Liver (tissue), 9 donors: ENCODE data around the gene STAT5A. TPM values are rescaled to one million over a fixed set of nuclear protein-coding genes. Genes with fewer than 3 reads are reported as not detected.

ENCODE experiments used
- DNase-seq: peaks from one replicate; pipeline ENCODE4 v3.0.0-alpha.2; 2017; ENCODE audit warnings: low spot score
- H3K27ac ChIP-seq, 2 donors: one replicate each; pipeline ENCODE4 v1.7.0; 2013; ENCODE audit warnings: inconsistent platforms in 2 of 2, low read length in 2 of 2, control low read depth in 1 of 2, low read depth in 1 of 2, mild to moderate bottlenecking in 1 of 2
- H3K27me3 ChIP-seq, 4 donors: one replicate each; pipeline versions ENCODE4 v1.6.1 to v1.7.0; 2013; ENCODE audit warnings: low read length in 3 of 4, inconsistent platforms in 1 of 4, mild to moderate bottlenecking in 1 of 4, moderate library complexity in 1 of 4; ENCODE audit not compliant: control insufficient read depth in 4 of 4, insufficient read depth in 4 of 4
- H3K36me3 ChIP-seq, 4 donors: one replicate each; pipeline versions ENCODE4 v1.6.1 to v1.7.0; 2013; ENCODE audit warnings: low read length in 3 of 4, mild to moderate bottlenecking in 3 of 4, low read depth in 1 of 4, moderate library complexity in 1 of 4; ENCODE audit not compliant: control insufficient read depth in 4 of 4, insufficient read depth in 3 of 4
- H3K4me1 ChIP-seq, 4 donors: one replicate each; pipeline versions ENCODE4 v1.6.1 to v1.7.0; 2013; ENCODE audit warnings: low read length in 3 of 4, mild to moderate bottlenecking in 3 of 4, moderate library complexity in 1 of 4; ENCODE audit not compliant: control insufficient read depth in 4 of 4, insufficient read depth in 4 of 4
- H3K4me3 ChIP-seq, 3 donors: one replicate each; pipeline versions ENCODE4 v1.6.1 to v1.7.0; 2013; ENCODE audit warnings: low read length in 3 of 3, control low read depth in 1 of 3, low read depth in 1 of 3, mild to moderate bottlenecking in 1 of 3
- H3K9ac ChIP-seq, 2 donors: one replicate each; pipeline ENCODE4 v1.7.0; 2013; ENCODE audit warnings: low read length in 2 of 2, mild to moderate bottlenecking in 2 of 2, moderate library complexity in 2 of 2, control low read depth in 1 of 2, low read depth in 1 of 2
- H3K9me3 ChIP-seq, 4 donors: one replicate each; pipeline versions ENCODE4 v1.6.1 to v1.7.0; 2013; ENCODE audit warnings: low read length in 3 of 4; ENCODE audit not compliant: control insufficient read depth in 4 of 4
- FOXA2 ChIP-seq: IDR thresholded peaks from 2 replicates; pipeline ENCODE4 v1.6.1; 2016; ENCODE audit warnings: antibody characterized with exemption
- GABPA ChIP-seq, 2 donors: IDR thresholded peaks in 1 of 2; conservative IDR thresholded peaks in 1 of 2; 2 replicates each; pipeline ENCODE4 v1.6.1; 2016; ENCODE audit warnings: antibody characterized with exemption in 2 of 2, mild to moderate bottlenecking in 1 of 2, moderate library complexity in 1 of 2
- NR2F2 ChIP-seq: IDR thresholded peaks from 2 replicates; pipeline ENCODE4 v1.6.1; 2016; ENCODE audit warnings: antibody characterized with exemption
- RAD21 ChIP-seq, 2 donors: IDR thresholded peaks; 2 replicates each; pipeline ENCODE4 v1.6.1; 2016; ENCODE audit warnings: antibody characterized with exemption in 2 of 2, mild to moderate bottlenecking in 2 of 2
- RXRA ChIP-seq, 2 donors: IDR thresholded peaks; 2 replicates each; pipeline ENCODE4 v1.6.1; 2017 to 2018; ENCODE audit warnings: antibody characterized with exemption in 2 of 2, mild to moderate bottlenecking in 1 of 2
- YY1 ChIP-seq: IDR thresholded peaks from 2 replicates; pipeline ENCODE4 v1.6.1; 2016; ENCODE audit warnings: antibody characterized with exemption, mild to moderate bottlenecking
- WGBS: extraction: QIAGEN DNeasy Blood & Tissue Kit; methylation state at CpG from one replicate; pipeline ENCODE4 v1.1.7; 2013; 5-methylcytosine and 5-hydroxymethylcytosine counted together
- polyA plus RNA-seq, 2 donors: library from polyadenylated mRNA; stranded (reverse) in 1 of 2; unstranded in 1 of 2; fragments of 200-250 nt in 1 of 2; fragments of >200 nt in 1 of 2; fragmentation: Nextera tagmentation in 1 of 2; extraction: Ambion mirVana in 1 of 2; gene quantifications; one replicate each; pipeline versions ENCODE4 v1.2.1 to v1.2.3, GENCODE V29; 2013 to 2015
- total RNA-seq, 2 donors: library from RNA; depleted of rRNA; stranded (reverse); fragments of >200 nt; gene quantifications; one replicate each; pipeline ENCODE4 v1.2.3, GENCODE V29; 2014
- TF ChIP-seq, protein P1 (sequence below): IDR thresholded peaks from 2 replicates; pipeline ENCODE4 v1.6.1; 2016; ENCODE audit warnings: antibody characterized with exemption
- TF ChIP-seq, protein P2 (sequence below): IDR thresholded peaks from 2 replicates; pipeline ENCODE4 v1.6.1; 2016; ENCODE audit warnings: antibody characterized with exemption, mild to moderate bottlenecking
- TF ChIP-seq, protein P3 (sequence below): fragments of 150-350 bp; IDR thresholded peaks from 2 replicates; pipeline ENCODE4 v1.5.1; 2017; ENCODE audit warnings: improper control_type of control experiment, low read depth, low read length; ENCODE audit not compliant: missing input control
- donor health status: healthy.
- donor health status: healthy.
- donor health status: healthy.
- donor health status: healthy.
- donor health status: healthy.

The STAT5A gene
- total and polyA plus RNA-seq, 4 donors = 1.7 to 37.7 (median 8.9) TPM

DNA sequence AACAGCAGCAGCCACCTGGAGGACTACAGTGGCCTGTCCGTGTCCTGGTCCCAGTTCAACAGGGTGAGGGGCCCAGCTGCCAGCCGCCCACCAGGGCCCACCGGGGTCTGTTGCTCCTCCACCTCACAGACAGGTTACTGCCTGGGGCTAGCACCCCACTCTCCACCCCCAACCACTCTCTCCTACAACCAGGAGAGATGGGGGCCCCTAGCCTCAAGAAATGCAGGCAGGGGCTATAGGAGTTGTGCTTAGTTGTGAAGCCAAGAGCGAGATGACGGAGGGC, 18.0 kb downstream of the STAT5A start:
- TF ChIP-seq, protein P1, sequence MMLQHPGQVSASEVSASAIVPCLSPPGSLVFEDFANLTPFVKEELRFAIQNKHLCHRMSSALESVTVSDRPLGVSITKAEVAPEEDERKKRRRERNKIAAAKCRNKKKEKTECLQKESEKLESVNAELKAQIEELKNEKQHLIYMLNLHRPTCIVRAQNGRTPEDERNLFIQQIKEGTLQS = no peak

DNA sequence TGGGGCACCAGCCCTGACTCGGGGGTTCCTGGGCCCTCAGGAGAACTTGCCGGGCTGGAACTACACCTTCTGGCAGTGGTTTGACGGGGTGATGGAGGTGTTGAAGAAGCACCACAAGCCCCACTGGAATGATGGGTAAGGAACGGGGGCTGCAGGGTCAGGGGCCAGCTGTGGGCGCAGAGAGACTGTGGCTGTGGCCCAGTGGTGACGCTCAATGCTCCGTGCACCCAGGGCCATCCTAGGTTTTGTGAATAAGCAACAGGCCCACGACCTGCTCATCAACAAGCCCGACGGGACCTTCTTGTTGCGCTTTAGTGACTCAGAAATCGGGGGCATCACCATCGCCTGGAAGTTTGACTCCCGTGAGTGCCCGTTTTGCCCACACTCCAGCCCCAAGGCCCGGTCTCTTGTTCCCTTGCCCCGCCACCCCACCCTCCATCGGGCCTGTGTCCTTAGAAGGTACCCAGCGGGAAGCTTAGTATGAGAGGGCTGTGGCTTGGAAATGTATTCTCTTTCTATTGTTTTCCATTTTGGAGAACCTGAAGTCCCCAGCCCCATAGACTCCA, 19.1 kb downstream of the STAT5A start:
- WGBS = 98% methylated on average over 19 of the region's 19 CpGs
- DNase-seq = no peak
- H3K36me3 ChIP-seq = peaks cover 4 to 17% (median 10%) of the 10 kb centered on the region in 4 donors
- no peak overlapping the region for H3K4me3 ChIP-seq
- H3K27me3 ChIP-seq = no peaks in the 10 kb centered on the region
- TF ChIP-seq, protein P1 = no peak
- no peak for TF ChIP-seq RAD21 (IDR thresholded peaks at IDR 0.05)
- TF ChIP-seq, protein P2, sequence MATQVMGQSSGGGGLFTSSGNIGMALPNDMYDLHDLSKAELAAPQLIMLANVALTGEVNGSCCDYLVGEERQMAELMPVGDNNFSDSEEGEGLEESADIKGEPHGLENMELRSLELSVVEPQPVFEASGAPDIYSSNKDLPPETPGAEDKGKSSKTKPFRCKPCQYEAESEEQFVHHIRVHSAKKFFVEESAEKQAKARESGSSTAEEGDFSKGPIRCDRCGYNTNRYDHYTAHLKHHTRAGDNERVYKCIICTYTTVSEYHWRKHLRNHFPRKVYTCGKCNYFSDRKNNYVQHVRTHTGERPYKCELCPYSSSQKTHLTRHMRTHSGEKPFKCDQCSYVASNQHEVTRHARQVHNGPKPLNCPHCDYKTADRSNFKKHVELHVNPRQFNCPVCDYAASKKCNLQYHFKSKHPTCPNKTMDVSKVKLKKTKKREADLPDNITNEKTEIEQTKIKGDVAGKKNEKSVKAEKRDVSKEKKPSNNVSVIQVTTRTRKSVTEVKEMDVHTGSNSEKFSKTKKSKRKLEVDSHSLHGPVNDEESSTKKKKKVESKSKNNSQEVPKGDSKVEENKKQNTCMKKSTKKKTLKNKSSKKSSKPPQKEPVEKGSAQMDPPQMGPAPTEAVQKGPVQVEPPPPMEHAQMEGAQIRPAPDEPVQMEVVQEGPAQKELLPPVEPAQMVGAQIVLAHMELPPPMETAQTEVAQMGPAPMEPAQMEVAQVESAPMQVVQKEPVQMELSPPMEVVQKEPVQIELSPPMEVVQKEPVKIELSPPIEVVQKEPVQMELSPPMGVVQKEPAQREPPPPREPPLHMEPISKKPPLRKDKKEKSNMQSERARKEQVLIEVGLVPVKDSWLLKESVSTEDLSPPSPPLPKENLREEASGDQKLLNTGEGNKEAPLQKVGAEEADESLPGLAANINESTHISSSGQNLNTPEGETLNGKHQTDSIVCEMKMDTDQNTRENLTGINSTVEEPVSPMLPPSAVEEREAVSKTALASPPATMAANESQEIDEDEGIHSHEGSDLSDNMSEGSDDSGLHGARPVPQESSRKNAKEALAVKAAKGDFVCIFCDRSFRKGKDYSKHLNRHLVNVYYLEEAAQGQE = no peak
- TF ChIP-seq YY1 = no peak
- no peak overlapping the region for H3K9ac ChIP-seq
- H3K9me3 ChIP-seq = no peaks in the 10 kb centered on the region
- H3K4me1 ChIP-seq = peaks cover 0 to 18% (median 13%) of the 10 kb centered on the region in 4 donors
- H3K27ac ChIP-seq = no peak overlapping the region

More for the DNA sequence above, 18.0 kb downstream of the STAT5A start:
- Histone ChIP-seq H3K4me3 (no peak overlapping the region), H3K9ac (no peak overlapping the region), H3K36me3 (peaks cover 4 to 27% (median 10%) of the 10 kb centered on the region in 4 donors), H3K27ac (no peak overlapping the region), H3K9me3 (no peaks in the 10 kb centered on the region), H3K4me1 (peaks cover 0 to 7% (median 4%) of the 10 kb centered on the region in 4 donors), H3K27me3 (no peaks in the 10 kb centered on the region)
- WGBS = 96% methylated on average over 5 of the region's 5 CpGs
- DNase-seq = no peak

DNA sequence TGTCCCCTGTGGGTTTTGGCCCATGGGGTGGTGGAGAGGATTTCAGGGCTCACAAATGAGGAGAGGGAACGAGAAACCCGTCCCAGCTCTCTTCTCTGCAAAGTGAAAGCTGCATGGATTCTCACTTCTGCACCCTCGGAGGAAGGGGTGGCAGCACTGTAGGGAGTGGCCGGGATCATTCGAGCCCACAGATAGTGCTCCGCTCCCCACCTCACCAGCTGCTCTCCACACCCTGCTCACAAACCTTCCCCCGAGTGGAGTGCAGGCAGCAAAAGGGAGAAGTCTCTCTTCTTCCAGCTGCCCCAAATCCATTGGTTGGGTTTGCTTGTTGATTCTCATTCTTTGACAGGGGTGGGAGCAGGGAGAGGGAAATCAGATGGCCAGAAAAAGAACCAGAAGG, 20.1 kb downstream of the STAT5A start:
- Histone ChIP-seq H3K27me3 (no peaks in the 10 kb centered on the region), H3K4me1 (peaks cover 3 to 27% (median 18%) of the 10 kb centered on the region in 4 donors), H3K9ac (no peak overlapping the region), H3K36me3 (peaks cover 4 to 17% (median 10%) of the 10 kb centered on the region in 4 donors), H3K9me3 (no peaks in the 10 kb centered on the region), H3K4me3 (no peak overlapping the region), H3K27ac (no peak overlapping the region)
- no peak for TF ChIP-seq RXRA (IDR thresholded peaks at IDR 0.05)
- TF ChIP-seq GABPA (IDR thresholded peaks at IDR 0.05 in 1 of 2, conservative IDR thresholded peaks at IDR 0.05 in 1 of 2) = no peak
- no peak for TF ChIP-seq NR2F2
- no peak for TF ChIP-seq FOXA2
- no peak for TF ChIP-seq YY1
- TF ChIP-seq RAD21 (IDR thresholded peaks at IDR 0.05) = no peak
- TF ChIP-seq, protein P3, sequence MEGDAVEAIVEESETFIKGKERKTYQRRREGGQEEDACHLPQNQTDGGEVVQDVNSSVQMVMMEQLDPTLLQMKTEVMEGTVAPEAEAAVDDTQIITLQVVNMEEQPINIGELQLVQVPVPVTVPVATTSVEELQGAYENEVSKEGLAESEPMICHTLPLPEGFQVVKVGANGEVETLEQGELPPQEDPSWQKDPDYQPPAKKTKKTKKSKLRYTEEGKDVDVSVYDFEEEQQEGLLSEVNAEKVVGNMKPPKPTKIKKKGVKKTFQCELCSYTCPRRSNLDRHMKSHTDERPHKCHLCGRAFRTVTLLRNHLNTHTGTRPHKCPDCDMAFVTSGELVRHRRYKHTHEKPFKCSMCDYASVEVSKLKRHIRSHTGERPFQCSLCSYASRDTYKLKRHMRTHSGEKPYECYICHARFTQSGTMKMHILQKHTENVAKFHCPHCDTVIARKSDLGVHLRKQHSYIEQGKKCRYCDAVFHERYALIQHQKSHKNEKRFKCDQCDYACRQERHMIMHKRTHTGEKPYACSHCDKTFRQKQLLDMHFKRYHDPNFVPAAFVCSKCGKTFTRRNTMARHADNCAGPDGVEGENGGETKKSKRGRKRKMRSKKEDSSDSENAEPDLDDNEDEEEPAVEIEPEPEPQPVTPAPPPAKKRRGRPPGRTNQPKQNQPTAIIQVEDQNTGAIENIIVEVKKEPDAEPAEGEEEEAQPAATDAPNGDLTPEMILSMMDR = no peak
- DNase-seq = no peak
- 90% methylated on average over 7 of the region's 7 CpGs for WGBS
